GM18870 (cell line): ENCODE measurements around the gene PHF19.

Source experiments
- ATAC-seq: cut with Tn5 transposase; IDR thresholded peaks from one replicate; pipeline ENCODE4 v1.9.1; 2021; ENCODE audit warnings: moderate library complexity; ENCODE audit not compliant: unreplicated experiment

PHF19 gene

GRCh38 chr9:120876842-120877240 lies at the start of gene PHF19:
Gene PHF19 (minus strand): TSS chr9:120877188. CDS start chr9:120874741, 2,447 bp downstream.
- ATAC-seq: no peak

- ATAC-seq: peak; percentile 17
Measured at GRCh38 chr9:120926397-120926928, 49.5 kb upstream of the PHF19 start, which contains the start of gene TRAF1. Gene TRAF1 (minus strand): TSS chr9:120926796. CDS start chr9:120926075, 721 bp downstream.

GRCh38 chr9:120925535-120926396 lies 48.8 kb upstream of the PHF19 start:
- peak; percentile 48 for ATAC-seq

- ATAC-seq: no peak
Measured at GRCh38 chr9:120924698-120925534, 47.9 kb upstream of the PHF19 start.

- ATAC-seq: no peak
Measured at GRCh38 chr9:120923620-120924328, 46.8 kb upstream of the PHF19 start.

- no peak for ATAC-seq
Measured at GRCh38 chr9:120922404-120923195, 45.6 kb upstream of the PHF19 start.

GRCh38 chr9:120921661-120922181 lies 44.7 kb upstream of the PHF19 start:
- ATAC-seq: no peak

GRCh38 chr9:120920806-120921178 lies 43.8 kb upstream of the PHF19 start:
- no peak for ATAC-seq

- no peak for ATAC-seq
Measured at GRCh38 chr9:120919843-120920805, 43.1 kb upstream of the PHF19 start.

GRCh38 chr9:120918931-120919842 lies 42.2 kb upstream of the PHF19 start:
- ATAC-seq: no peak

- ATAC-seq: no peak
Measured at GRCh38 chr9:120917929-120918762, 41.2 kb upstream of the PHF19 start.

GRCh38 chr9:120916991-120917880 lies 40.2 kb upstream of the PHF19 start:
- ATAC-seq: no peak

GRCh38 chr9:120916588-120916987 lies 39.6 kb upstream of the PHF19 start:
- ATAC-seq: no peak

GRCh38 chr9:120915854-120916470 lies 39.0 kb upstream of the PHF19 start:
- no peak for ATAC-seq

GRCh38 chr9:120914953-120915352 lies 38.0 kb upstream of the PHF19 start:
- no peak for ATAC-seq
